ENCODE results near the gene LHX3.

- TF ChIP-seq CTCF (IDR thresholded peaks at IDR 0.05; ENCODE audit: insufficient read depth, low read length) (no peak), POLR2AphosphoS5 (IDR thresholded peaks at IDR 0.05; ENCODE audit: low read depth) (no peak), REST (IDR thresholded peaks at IDR 0.05; ENCODE audit: insufficient replicate concordance, low read depth) (no peak), GABPA (IDR thresholded peaks at IDR 0.05; ENCODE audit: low read depth) (no peak)
These were observed 13.0 kb downstream of the LHX3 start for GRCh38 chr9:136191960-136192286.
